Measurements from ENCODE around the gene TNS3.

The TNS3 gene

GRCh38 chr7:47357361-47357760 is 224.6 kb downstream of the TNS3 start:
- no peak for DNase-seq

- no peak for DNase-seq
Observed at GRCh38 chr7:47356261-47356660, 225.7 kb downstream of the TNS3 start.

- no peak for DNase-seq
Observed at GRCh38 chr7:47355684-47356083, 226.2 kb downstream of the TNS3 start.

GRCh38 chr7:47354831-47355541 is 226.9 kb downstream of the TNS3 start:
- no peak for DNase-seq

- DNase-seq = no peak
Observed at GRCh38 chr7:47354071-47354470, 227.8 kb downstream of the TNS3 start.

- DNase-seq = no peak
Observed at GRCh38 chr7:47352394-47352968, 229.4 kb downstream of the TNS3 start.

GRCh38 chr7:47351233-47352154 is 230.4 kb downstream of the TNS3 start:
- DNase-seq = no peak

- DNase-seq = no peak
Observed at GRCh38 chr7:47350425-47350824, 231.5 kb downstream of the TNS3 start.

- DNase-seq = no peak
Observed at GRCh38 chr7:47349401-47349800, 232.5 kb downstream of the TNS3 start.

- no peak for DNase-seq
Observed at GRCh38 chr7:47347816-47348385, 234.0 kb downstream of the TNS3 start.

GRCh38 chr7:47347346-47347745 is 234.6 kb downstream of the TNS3 start:
- DNase-seq = no peak

GRCh38 chr7:47346377-47346914 is 235.5 kb downstream of the TNS3 start:
- no peak for DNase-seq

- no peak for DNase-seq
Observed at GRCh38 chr7:47345857-47346298, 236.0 kb downstream of the TNS3 start.

- DNase-seq = no peak
Observed at GRCh38 chr7:47344171-47344955, 237.5 kb downstream of the TNS3 start.

- DNase-seq = no peak
Observed at GRCh38 chr7:47343061-47343455, 238.9 kb downstream of the TNS3 start.

GRCh38 chr7:47342296-47343060 is 239.4 kb downstream of the TNS3 start:
- DNase-seq = no peak

- no peak for DNase-seq
Observed at GRCh38 chr7:47340517-47340916, 241.4 kb downstream of the TNS3 start.

- no peak for DNase-seq
Observed at GRCh38 chr7:47338026-47338425, 243.9 kb downstream of the TNS3 start.

- no peak for DNase-seq
Observed at GRCh38 chr7:47337531-47337930, 244.4 kb downstream of the TNS3 start.

- no peak for DNase-seq
Observed at GRCh38 chr7:47336472-47337425, 245.2 kb downstream of the TNS3 start.

Data from NCI-H510A (cell line).